GM18520 (cell line): Measurements from ENCODE around the gene NDUFS7.

Experiments used
- ATAC-seq: cut with Tn5 transposase; IDR thresholded peaks from one replicate; pipeline ENCODE4 v1.9.1; 2021; ENCODE audit not compliant: unreplicated experiment

Gene NDUFS7

DNA sequence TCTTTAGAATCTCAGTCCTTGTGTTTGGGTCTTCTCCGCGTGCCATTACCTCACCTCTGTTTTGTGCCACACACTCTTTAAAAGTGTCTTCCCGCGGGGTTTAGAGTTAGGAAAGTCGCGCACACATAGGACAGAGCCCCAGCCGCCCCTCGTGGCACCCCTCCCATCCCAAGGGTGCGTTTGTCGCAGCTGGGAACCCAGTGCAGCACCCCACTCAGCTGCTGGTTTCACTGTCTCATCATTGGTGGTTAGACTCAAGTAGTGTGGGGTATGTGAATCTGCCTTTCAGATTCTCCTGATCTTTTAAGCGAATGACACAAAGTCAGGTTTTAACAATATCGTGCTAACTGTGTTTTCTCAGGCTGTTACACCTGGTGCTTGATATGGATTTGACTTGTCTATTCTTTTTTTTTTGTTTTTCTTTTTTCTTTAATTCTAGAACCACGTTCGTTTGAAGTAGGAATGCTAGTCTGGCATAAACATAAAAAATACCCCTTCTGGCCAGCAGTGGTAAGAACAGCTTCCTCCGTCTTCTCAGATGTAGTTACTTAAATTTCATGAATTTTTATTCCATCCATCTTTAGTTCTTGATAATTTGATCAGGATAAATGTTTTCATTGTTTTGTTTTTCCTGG, 19.5 kb upstream of the NDUFS7 start:
- ATAC-seq = no peak

DNA sequence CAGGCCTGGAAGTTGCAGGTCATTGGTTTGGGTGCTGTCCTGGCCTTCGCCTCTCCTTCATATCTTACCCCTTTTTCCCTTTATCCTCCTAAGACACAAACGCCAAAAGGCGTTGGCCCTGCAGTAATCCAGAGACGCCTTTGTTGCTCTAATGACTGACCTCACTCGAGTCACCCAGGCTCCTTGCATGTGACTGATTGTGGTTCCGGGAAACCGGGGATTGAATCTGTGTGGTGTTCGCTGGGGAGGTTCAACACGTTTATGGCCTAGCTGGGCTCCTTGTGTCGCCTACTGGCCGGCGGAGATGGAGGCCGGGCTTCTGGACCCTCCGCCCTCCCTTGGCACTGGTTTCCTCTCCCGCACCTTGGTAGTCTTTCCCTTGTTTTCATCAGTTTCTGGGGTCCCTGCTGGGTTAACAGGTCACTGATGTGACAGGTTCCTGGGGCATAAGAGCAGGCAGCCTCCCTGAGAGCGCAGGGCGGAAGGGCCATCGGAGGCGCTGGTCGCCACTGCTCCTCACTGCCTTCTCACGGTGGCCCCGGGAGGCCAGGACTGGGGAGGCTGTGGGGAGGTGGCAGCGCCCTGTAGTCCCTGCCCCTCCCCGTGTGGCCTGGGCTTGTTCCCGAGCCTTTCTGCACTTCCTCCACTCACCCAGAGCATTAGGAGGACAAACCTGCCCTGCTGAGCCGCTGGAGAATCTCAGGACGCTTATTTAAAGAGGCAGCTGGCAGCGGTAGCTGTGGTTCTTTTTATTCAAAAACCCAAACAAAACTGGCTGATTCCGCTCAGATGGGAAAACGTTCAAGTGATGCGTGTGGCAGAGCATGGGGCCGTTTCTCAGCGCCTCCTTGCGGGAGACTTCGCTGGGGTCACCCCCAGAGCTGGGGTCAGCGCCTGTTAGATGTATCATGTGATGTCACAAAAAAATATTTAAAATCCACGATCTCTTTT, 18.1 kb upstream of the NDUFS7 start:
- no peak for ATAC-seq

DNA sequence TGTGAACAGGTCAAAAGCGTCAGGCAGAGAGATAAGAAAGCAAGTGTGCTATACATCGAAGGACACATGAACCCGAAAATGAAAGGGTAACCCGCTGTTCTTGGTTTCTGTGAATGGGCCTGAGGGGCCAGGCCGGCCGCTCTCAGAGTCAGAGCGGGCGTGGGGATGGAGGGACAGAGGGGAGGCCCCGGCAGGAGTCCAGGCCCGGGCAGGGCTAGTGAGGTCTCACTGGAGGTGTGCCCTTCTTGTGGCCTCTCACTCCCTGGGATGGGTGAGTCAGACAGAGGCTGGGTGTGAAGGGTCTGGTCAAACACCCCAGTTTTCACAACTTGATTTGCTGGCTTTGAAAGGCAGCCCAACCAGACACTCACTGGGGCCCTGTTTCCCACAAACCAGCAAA, 17.4 kb upstream of the NDUFS7 start:
- no peak for ATAC-seq

DNA sequence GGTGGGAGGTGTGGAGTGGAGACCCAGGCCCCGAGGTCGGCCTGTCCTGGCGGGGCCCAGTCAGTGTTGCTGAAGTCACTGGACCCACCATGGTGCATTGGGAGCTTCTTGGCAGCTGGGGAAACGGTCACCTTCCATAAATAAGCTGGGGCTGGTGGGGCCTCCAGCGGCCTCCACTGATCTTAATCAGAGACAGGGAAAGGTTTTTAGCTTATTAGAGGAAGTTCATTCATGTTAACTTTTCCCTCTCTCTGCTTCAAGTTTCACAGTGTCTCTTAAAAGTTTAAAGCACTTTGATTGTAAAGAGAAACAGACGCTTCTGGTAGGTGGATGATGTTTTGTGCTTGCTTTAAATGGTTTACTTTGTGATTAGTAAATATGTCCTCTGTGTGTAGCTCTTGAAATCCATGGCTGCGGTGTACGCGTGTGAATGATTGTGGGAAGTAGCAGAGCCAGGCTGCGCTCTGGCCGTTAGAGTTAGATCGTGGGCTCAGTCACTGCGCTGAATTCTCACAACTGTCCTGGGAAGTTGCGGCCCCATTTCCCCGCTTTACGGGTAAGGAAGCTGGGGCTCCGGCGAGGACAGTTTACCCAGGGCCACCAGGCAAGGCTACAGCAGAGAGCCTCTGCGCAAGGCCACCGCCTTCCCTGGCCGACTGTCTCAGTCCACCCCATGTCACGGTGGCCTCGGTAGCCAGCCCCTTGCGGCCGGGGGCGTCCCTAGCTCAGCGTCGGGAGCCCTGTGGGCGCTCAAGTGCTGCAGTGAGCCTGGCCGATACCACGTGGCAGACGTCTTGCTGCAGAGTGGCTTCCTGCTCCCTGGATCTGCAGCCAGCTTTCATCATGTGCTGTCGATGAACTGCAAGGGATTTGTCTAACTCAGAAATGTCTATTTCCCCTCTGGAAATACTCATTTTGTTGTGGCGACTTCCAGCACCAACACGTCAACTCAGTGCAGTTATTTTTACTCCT, 16.5 kb upstream of the NDUFS7 start:
- ATAC-seq = no peak

DNA sequence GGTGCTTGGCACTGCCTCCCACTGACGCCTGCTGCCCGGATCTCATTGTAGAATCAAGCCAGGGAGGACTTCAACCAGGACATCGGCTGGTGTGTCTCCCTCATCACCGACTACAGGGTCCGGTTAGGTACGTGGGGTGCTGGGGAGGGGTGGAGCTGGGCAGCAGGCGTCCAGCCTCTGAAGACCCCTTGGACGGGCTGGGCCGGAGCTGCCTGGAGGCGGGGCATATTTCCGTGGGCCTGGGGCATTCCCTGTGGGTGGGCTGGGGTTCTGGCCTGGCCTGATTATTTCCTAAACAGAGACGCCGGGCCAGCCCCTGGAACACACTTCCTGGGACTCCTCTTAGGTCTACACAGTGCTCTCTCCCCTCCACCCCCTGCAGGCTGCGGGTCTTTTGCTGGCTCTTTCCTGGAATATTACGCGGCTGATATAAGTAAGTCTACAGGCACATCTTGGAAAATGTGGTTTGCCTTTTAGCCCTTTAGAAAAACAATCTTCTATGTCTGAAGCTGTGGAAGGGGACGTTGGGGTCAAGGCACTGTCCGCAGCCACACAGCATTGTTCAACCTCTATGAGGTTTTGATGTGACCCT, 14.4 kb upstream of the NDUFS7 start:
- no peak for ATAC-seq

DNA sequence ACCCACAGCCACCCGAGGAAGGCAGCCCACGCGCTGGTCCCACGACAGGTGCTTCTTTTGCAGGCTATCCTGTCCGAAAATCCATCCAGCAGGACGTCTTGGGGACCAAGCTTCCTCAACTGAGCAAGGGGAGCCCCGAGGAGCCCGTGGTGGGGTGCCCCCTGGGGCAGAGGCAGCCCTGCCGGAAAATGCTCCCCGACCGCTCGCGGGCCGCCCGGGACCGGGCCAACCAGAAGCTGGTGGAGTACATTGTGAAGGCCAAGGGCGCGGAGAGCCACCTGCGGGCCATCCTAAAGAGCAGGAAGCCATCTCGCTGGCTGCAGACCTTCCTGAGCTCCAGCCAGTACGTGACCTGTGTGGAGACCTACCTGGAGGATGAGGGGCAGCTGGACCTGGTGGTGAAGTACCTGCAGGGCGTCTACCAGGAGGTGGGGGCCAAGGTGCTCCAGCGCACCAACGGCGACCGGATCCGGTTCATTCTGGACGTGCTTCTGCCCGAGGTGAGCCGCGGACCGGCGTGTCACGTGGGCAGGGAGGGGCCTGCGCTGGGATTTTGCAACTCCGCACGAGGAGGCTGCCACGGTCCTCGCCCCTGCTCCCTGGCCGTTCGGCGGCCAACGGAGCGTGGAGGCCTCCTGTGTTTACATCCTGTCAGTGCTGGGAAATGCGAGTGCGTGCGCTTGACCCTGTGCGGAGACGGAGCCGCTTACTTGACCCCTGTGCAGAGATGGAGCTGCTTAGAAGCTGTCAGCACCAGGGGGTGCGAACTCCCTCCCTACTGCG, 12.9 kb upstream of the NDUFS7 start:
- no peak for ATAC-seq

DNA sequence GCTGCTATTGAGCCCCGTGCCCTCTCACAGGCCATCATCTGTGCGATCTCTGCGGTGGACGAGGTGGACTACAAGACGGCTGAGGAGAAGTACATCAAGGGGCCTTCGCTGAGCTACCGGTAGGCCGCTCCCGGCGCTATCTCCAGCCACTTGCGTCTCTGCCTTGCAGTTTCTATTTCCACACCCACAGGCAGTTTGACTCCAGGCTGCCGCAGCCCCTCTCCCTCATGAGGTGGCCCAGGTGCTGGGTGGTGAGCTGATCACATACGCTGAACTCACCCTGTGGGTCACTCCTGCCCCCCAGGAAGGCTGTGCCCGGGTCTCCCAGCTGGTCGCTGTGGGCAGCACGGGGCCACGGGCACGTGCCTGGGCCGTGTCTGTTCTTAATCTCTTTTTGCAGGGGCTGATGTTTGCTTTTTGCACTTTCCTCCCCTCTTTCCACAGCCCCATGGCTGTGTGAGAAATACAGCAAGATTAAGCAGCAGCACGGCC, 10.6 kb upstream of the NDUFS7 start:
- ATAC-seq = no peak

DNA sequence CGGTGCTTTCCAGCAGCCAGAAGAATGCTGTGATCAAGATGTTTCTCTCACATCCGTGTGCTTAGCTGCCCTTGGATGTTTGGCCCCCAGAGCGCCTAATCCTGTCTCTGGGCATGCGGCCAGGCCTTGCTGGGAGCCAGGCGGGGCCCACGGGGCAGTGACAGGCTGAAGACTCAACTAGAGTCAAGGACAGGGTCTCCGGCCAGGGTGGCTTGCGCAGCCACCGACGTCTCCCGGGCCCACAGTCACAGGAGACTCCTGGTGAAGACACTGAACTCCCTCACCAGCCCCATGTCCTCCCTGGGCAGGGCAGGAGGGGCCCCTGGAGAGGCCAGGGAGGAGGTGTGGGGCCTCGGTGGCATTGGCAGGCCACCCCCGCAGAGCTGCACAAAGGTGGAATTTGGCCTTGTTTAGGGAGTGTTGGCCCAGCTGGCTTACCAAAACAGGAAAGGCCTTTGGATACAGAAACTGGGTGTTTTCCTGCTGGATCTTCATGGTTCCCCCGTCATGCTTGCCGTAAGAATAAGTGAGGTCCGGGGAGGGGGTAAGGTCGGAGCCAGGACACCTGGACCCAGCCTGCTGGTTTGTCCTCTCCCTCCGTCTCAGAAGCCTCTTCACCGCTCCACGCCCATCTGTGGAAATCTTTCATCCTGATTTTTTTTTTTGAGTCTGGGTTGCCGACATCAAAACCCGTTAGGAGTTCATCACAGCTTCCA, 10.0 kb upstream of the NDUFS7 start:
- no peak for ATAC-seq

DNA sequence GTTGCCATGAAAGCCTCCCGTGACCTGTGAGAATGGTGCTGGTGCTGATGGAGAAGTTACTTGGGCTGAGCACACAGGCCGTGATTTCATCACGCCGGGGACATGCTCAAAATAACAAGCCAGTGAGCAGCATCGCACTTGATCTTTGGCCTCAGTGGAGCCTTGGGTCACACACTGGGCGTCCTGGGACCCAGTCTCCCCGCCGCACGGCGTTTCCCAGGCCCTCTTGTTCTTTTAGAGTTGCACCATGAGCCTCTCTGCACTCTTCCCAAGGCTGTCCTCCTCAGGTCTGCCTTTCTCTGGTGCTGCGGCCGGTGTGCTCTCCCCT, 9.5 kb upstream of the NDUFS7 start:
- no peak for ATAC-seq

DNA sequence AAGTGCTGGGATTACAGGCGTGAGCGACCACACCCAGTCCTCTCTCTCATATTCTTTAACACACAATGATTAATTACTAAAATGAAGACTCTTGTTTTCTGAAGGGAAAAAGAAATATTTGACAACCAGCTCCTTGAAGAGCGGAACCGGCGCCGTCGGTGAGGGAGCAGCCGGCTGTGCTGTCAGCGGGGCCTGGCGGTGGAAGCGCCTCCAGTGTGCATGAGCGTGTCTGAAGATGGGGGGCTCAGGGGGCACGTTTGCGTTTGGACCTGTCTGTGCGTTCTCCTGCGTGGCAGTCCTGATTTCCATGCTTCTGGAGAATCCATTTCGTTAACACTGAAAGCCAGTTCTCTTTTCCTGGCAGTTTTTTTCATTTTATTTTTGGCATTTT, 7.3 kb upstream of the NDUFS7 start:
- no peak for ATAC-seq

DNA sequence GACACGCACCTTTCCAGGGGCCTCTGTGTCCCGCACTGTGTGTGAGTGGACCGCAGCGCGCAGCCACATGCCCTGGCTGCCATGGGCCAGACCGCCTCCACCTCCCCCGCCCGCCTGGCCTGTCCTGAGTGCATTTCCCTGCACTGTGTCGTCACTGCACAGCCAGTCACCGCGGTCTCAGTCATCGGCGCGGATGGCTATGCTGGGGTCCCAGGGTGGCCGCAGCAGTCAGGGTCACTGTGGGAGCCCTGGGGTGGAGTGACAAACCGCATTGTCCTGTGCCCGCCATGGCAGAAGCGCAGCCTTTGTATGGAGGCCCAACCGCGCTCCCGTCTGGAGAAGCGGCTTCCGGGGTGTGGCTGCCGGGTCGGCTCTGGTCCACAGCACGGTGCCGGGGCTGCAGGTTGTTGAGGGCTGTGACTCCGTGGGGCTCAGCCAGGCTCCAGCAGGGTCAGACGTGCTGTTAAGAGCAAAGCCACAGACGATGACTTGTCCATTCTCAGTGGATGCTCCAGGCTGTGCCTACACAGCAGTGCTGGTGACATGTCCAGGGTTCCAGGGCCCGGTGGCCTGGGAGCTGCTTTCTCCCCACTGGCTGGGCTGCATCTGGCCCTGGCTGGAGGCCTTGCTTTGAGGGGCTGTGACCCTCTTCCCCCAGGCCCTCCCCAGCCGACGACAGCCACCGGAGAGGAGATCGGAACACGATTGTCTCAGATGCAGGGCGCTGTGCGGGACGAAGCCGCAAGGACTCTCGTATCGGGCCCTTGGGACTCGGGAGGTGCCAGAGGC, 6.3 kb upstream of the NDUFS7 start:
- no peak for ATAC-seq

DNA sequence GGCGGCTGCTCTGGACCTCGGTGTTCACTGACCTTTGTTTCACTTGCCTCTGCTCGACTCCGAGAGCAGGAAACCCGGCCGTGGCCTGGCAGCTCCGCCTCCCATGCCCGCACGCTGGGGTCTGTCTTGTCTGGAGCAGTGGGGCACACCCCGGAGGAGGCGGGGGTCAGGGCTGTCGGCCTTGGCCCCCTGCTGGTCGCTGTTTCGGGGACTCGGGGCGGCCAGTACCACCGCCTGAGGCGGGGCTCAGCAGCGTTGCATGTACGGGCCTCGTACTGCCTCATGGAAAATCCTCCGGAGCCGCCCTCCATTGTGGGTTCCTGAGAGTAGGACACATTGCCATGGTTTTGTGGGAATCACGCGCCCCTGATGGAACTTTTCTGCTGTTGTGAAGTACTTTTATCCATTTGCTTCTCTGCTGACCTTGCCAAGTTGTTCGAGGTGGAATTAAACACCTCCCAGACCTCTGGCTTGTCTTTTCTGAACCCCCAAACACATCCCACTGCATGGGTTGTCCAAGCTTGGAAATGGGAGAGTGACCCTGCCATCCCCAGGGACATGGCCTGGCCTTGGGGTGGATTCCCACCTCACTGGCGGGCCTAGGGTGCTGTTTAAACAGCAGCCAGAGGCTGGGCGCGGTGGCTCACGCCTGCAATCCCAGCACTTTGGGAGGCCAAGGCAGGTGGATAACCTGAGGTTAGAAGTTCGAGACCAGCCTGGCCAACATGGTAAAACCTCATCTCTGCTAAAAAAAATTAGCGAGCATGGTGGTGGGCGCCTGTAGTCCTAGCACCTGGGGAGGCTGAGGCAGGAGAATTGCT, 5.5 kb upstream of the NDUFS7 start:
- ATAC-seq = no peak

DNA sequence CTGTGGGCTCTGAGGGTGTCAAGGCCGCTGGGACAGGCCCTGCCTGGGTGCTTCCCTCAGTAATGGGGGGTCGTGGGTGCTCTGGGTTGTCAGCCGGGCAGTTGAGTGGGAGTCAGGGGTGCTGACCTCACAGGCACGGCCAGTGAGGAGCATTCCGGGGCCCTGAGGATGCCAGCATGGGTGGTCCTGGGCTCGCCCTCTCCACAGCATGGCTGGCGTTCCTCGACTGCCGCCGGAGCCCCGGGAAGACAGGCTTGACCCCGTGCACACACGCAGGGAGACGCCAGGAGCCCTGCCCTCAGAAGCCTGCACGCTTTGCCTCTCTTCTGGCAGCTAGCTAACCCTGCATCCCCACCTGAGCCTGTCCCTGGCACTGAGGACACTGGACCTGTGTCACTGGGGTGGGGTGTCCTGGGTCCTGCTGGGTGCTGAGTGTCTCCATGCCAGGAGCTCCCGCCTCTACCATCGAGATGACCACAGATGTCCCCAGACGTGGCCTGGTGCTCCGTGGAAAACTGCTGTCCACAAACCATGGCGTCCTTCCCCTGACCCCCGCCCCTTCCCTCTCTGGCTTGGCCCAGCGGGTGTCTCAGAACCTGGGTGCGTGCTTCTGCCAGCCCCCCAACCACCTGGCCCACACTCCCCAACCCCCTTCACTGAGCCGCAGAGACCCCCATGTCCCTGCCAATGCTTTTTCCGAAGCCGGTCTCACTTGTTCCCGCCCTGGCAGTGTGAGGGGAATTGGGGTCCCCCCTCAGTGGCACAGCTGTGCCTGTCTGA, 4.4 kb upstream of the NDUFS7 start:
- no peak for ATAC-seq

DNA sequence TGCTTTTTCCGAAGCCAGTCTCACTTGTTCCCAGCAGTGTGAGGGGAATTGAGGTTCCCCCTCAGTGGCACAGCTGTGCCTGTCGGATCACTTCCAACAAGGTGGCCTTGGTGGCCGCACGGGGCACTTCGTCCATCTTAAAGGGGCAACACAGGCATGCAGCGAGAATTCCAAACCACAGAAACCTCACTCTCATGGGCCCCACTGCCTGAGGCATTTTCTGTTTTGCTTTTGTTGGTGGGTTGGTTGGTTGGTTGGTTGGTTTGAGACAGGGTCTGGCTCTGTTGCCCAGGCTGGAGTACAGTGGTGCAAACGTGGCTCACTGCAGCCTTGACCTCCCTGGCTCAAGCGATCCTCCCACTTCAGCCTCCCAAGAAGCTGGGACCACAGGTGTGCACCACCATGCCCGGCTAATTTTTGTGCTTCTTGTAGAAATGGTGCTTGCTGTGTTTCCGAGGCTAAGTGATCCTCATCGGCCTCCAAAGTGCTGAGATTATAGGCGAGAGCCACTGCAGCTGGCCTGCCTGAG, 3.7 kb upstream of the NDUFS7 start:
- ATAC-seq = no peak

DNA sequence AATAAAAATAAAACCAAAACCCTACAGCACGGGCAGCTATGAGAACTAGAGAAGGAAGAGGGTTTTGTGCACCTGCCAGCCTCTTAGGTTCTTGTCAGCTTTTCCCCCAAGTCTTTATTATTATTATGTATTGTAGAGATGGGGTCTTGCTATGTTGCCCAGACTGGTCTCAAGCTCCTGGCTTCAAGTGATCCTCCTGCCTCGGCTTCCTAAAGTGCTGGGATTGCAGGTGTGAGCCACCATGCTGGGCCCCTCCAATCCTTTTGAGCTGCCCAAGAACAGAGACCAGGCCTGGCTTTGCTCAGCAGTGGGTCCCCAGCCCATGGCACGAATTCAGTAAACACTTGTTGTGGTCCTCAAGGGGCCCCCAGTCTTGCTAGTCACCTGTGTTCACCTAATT, 1.5 kb upstream of the NDUFS7 start:
- no peak for ATAC-seq

DNA sequence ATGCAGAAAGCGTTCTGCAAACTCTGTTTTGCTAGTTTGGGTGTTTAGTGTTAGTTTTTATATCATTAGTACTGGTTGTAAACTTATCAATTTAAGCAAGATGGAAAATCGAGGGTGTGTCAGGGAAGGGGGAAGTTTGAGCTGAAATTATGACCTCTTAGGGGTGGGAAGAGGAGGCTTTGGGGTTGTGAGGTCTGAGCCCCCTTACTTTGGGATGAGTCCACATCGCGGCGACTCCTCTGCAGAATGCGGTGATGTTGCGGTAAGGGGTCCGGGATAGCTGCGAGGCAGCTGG, 743 bp upstream of the NDUFS7 start:
- ATAC-seq = no peak

DNA sequence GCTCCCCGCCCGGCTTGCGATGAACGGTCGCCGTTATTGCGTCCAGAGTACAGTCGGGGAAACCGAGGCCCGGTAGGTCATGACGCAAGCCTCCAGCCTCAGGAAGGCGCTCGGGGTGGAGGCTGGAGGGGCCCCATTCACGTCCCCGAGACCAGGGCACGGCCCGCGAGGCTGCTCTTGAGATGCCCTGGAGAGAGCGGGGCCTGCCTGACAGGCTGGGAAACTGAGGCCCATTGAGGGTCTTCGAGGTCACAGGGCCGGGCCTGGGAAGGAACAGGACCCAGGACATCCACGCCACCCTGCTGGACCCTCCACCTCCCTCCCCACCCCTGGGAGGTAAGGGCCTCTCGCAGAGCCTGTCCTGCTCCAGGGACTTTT, 367 bp downstream of the NDUFS7 start:
- ATAC-seq = no peak
